Measurements from ENCODE around the gene PCGF2.

PCGF2 gene

GRCh38 chr17:38719943-38720641, 28.0 kb downstream of the PCGF2 start:
- DNase-seq: peak in 1 of 56 donors; percentile 28

GRCh38 chr17:38719289-38719942, 28.7 kb downstream of the PCGF2 start:
- DNase-seq: no peak

GRCh38 chr17:38717139-38717745, 30.9 kb downstream of the PCGF2 start:
- no peak for DNase-seq

- DNase-seq: no peak
Measured at GRCh38 chr17:38716368-38717005, 31.6 kb downstream of the PCGF2 start.

- no peak for DNase-seq
Measured at GRCh38 chr17:38715216-38715943, 32.8 kb downstream of the PCGF2 start.

GRCh38 chr17:38713456-38714075, 34.6 kb downstream of the PCGF2 start:
- no peak for DNase-seq

- no peak for DNase-seq
Measured at GRCh38 chr17:38712593-38712992, 35.5 kb downstream of the PCGF2 start.

- DNase-seq: no peak
Measured at GRCh38 chr17:38711792-38712571, 36.2 kb downstream of the PCGF2 start.

GRCh38 chr17:38710985-38711384, 37.2 kb downstream of the PCGF2 start:
- no peak for DNase-seq

- no peak for DNase-seq
Measured at GRCh38 chr17:38710604-38710962, 37.6 kb downstream of the PCGF2 start.

GRCh38 chr17:38709864-38710603, 38.1 kb downstream of the PCGF2 start:
- DNase-seq: no peak

GRCh38 chr17:38709104-38709820, 38.9 kb downstream of the PCGF2 start:
- DNase-seq: no peak

GRCh38 chr17:38707678-38708351, 40.3 kb downstream of the PCGF2 start:
- DNase-seq: no peak

GRCh38 chr17:38706505-38707216, 41.5 kb downstream of the PCGF2 start:
- peak in 1 of 56 donors; percentile 33 for DNase-seq

- peak in 17 of 56 donors; percentile 10 to 52 (median 32) for DNase-seq
Measured at GRCh38 chr17:38705803-38706504, 42.2 kb downstream of the PCGF2 start.

- DNase-seq: peak in 3 of 56 donors; percentile 38 to 51 (median 44)
Measured at GRCh38 chr17:38705523-38705802, 42.7 kb downstream of the PCGF2 start.

Data from amygdala (tissue), 56 donors.